ENCODE results near the gene PSIP1.
"Not testable (repeated sequence)": the region's sequence is repeated elsewhere in the genome, so short reads cannot be mapped to it uniquely, and the experiment has no call there.

Gene PSIP1

GRCh38 chr9:15501803-15502202 lies 9.0 kb downstream of the PSIP1 start:
- no peak for DNase-seq

GRCh38 chr9:15501179-15501578 lies 9.6 kb downstream of the PSIP1 start:
- DNase-seq: no peak

GRCh38 chr9:15499139-15499538 lies 11.6 kb downstream of the PSIP1 start:
- no peak for DNase-seq

GRCh38 chr9:15498246-15498995 lies 12.3 kb downstream of the PSIP1 start:
- no peak for DNase-seq

- no peak for DNase-seq
These were observed 18.2 kb downstream of the PSIP1 start for GRCh38 chr9:15492485-15493150.

- no peak for DNase-seq
These were observed 18.8 kb downstream of the PSIP1 start for GRCh38 chr9:15491950-15492349.

- DNase-seq: no peak
These were observed 24.7 kb downstream of the PSIP1 start for GRCh38 chr9:15485836-15486666.

- DNase-seq: no peak
These were observed 26.0 kb downstream of the PSIP1 start for GRCh38 chr9:15484802-15485201.

GRCh38 chr9:15482146-15482545 lies 28.6 kb downstream of the PSIP1 start:
- DNase-seq: no peak

- DNase-seq: no peak
These were observed 30.7 kb downstream of the PSIP1 start for GRCh38 chr9:15480028-15480427.

- DNase-seq: no peak
These were observed 34.7 kb downstream of the PSIP1 start for GRCh38 chr9:15475923-15476536.

GRCh38 chr9:15469862-15470261 lies 40.9 kb downstream of the PSIP1 start:
- DNase-seq: no peak

GRCh38 chr9:15469406-15469805 lies 41.4 kb downstream of the PSIP1 start:
- DNase-seq: no peak

GRCh38 chr9:15468145-15468544 lies 42.6 kb downstream of the PSIP1 start:
- DNase-seq: no peak

- DNase-seq: no peak
These were observed 49.2 kb downstream of the PSIP1 start for GRCh38 chr9:15461601-15462000.

- DNase-seq: no peak
These were observed 49.7 kb downstream of the PSIP1 start for GRCh38 chr9:15461056-15461455.

GRCh38 chr9:15453956-15454355 lies 56.8 kb downstream of the PSIP1 start:
- no peak for DNase-seq

GRCh38 chr9:15444141-15444540 lies 66.6 kb downstream of the PSIP1 start:
- no peak for DNase-seq

- DNase-seq: not testable (repeated sequence)
These were observed 68.5 kb downstream of the PSIP1 start for GRCh38 chr9:15442264-15442663.

GRCh38 chr9:15441841-15442240 lies 68.9 kb downstream of the PSIP1 start:
- not testable (repeated sequence) for DNase-seq

GRCh38 chr9:15438891-15439290 lies 71.9 kb downstream of the PSIP1 start:
- no peak for DNase-seq

GRCh38 chr9:15433661-15434060 lies 77.1 kb downstream of the PSIP1 start:
- no peak for DNase-seq

- DNase-seq: no peak
These were observed 77.6 kb downstream of the PSIP1 start for GRCh38 chr9:15433191-15433590.

All from NCI-H526 treated with DMSO at 0.1 percent for 48 hours (cell line).